Prostate gland (tissue), 2 donors: ENCODE results near the gene CDK14. TPM values are rescaled to one million over a fixed set of nuclear protein-coding genes. Genes with fewer than 3 reads are reported as not detected.
"Not testable (repeated sequence)": the region's sequence is repeated elsewhere in the genome, so short reads cannot be mapped to it uniquely, and the experiment has no call there.

ENCODE experiments used
- DNase-seq: peaks from one replicate; pipeline ENCODE4 v3.0.0-alpha.2; 2019; ENCODE audit warnings: low spot score
- H3K27ac ChIP-seq, 2 donors: fragments of 200-600 bp; sonication (generic); 2 replicates each; pipeline ENCODE4 v1.5.1; 2017 to 2019
- H3K27me3 ChIP-seq: fragments of 200-600 bp; sonication (generic); replicated peaks from 2 replicates; pipeline ENCODE4 v1.5.1; 2019; ENCODE audit not compliant: insufficient read depth
- H3K36me3 ChIP-seq, 2 donors: fragments of 200-600 bp; sonication (generic); 1 replicate in 1 of 2; 2 replicates in 1 of 2; pipeline versions ENCODE4 v1.5.1 to v1.8.1; 2017 to 2019
- H3K4me1 ChIP-seq: fragments of 200-600 bp; sonication (generic); replicated peaks from 2 replicates; pipeline ENCODE4 v1.5.1; 2019
- H3K4me3 ChIP-seq, 2 donors: fragments of 200-600 bp; sonication (generic); 2 replicates each; pipeline ENCODE4 v1.5.1; 2017 to 2019
- H3K9me3 ChIP-seq: fragments of 200-600 bp; sonication (generic); 2 replicates; pipeline ENCODE4 v1.5.1; 2017
- CTCF ChIP-seq, 4 experiments: fragments of 200-600 bp in 2 of 4; fragments of 450-650 bp in 2 of 4; sonication (generic) in 2 of 4; IDR thresholded peaks; 1 replicate in 3 of 4; 2 replicates in 1 of 4; pipeline ENCODE4 v1.5.1; 2016 to 2019; ENCODE audit warnings: antibody characterized with exemption in 4 of 4, mild to moderate bottlenecking in 2 of 4, moderate library complexity in 2 of 4
- POLR2A ChIP-seq: fragments of 450-650 bp; IDR thresholded peaks from one replicate; pipeline ENCODE4 v1.6.1; 2016; ENCODE audit warnings: antibody characterized with exemption, mild to moderate bottlenecking
- POLR2AphosphoS5 ChIP-seq: sonication (generic); formaldehyde crosslinking; IDR thresholded peaks from one replicate; pipeline ENCODE4 v1.6.1; 2017; ENCODE audit warnings: antibody characterized with exemption
- WGBS: methylation state at CpG from one replicate; pipeline ENCODE4 v1.1.5; 2018; 5-methylcytosine and 5-hydroxymethylcytosine counted together
- intact Hi-C: fragments of 100-400 bp; cut with DNase I; formaldehyde crosslinking; loops from one replicate; pipeline ENCODE4 v1.14.2; 2022
- total RNA-seq, 2 donors: library from RNA; depleted of rRNA; stranded (reverse); fragments of >200 nt; gene quantifications; one replicate each; pipeline ENCODE4 v1.1.0, GENCODE V29; 2016

Gene CDK14
- total RNA-seq, 2 donors from 2014 or later: 13.7 to 20.7 TPM

DNA sequence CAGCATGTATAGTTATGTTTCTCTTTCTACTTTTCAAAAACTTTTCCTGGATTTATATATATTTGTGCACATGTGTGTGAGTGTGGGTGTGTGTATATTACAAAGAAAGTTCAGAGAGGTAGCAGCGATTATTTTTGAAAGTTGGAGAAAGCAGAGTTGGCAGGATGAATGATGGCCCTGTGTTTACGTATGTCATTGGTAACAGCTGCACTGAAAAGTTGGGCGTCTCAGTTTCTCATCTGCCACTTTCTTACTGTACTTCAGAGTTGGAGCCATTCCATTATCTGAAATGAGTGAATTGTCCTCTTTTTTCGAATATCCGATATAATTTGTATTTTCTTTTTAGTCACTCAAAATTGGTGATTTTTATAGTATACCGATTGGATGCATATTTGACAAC lies 172.2 kb downstream of the CDK14 start:
- intact Hi-C loops: no loop called here
- H3K27me3 ChIP-seq: no peaks in the 10 kb centered on the region
- H3K4me3 ChIP-seq: no peak overlapping the region
- WGBS: 79% methylated on average over 6 of the region's 6 CpGs
- no peaks in the 10 kb centered on the region for H3K36me3 ChIP-seq
- no peak overlapping the region for H3K27ac ChIP-seq
- no peak for DNase-seq
- no peaks in the 10 kb centered on the region for H3K9me3 ChIP-seq
- no peaks in the 10 kb centered on the region for H3K4me1 ChIP-seq
- TF ChIP-seq POLR2AphosphoS5: no peak
- no peak for TF ChIP-seq POLR2A
- TF ChIP-seq CTCF (IDR thresholded peaks at IDR 0.05): no peak

- DNase-seq: no peak
- no peaks in the 10 kb centered on the region for H3K36me3 ChIP-seq
- no peaks in the 10 kb centered on the region for H3K27me3 ChIP-seq
- no peaks in the 10 kb centered on the region for H3K9me3 ChIP-seq
- H3K4me3 ChIP-seq: no peak overlapping the region
- intact Hi-C loops: no loop called here
- H3K4me1 ChIP-seq: no peaks in the 10 kb centered on the region
- H3K27ac ChIP-seq: no peak overlapping the region
- no peak for TF ChIP-seq POLR2A
Measured at GRCh38 chr7:90769036-90769435, 172.9 kb downstream of the CDK14 start.

GRCh38 chr7:90769566-90769965 lies 173.4 kb downstream of the CDK14 start:
- intact Hi-C loops, H3K36me3 ChIP-seq, H3K4me3 ChIP-seq, H3K9me3 ChIP-seq, H3K27ac ChIP-seq, DNase-seq, H3K4me1 ChIP-seq, H3K27me3 ChIP-seq: not testable (repeated sequence)
- WGBS: 93% methylated on average over 5 of the region's 5 CpGs

- intact Hi-C loops: no loop called here
Measured at GRCh38 chr7:90771281-90771680, 175.2 kb downstream of the CDK14 start.

GRCh38 chr7:90772410-90772809 lies 176.3 kb downstream of the CDK14 start:
- Histone ChIP-seq H3K4me1 (no peaks in the 10 kb centered on the region), H3K9me3 (no peaks in the 10 kb centered on the region), H3K27me3 (no peaks in the 10 kb centered on the region), H3K4me3 (no peak overlapping the region), H3K36me3 (no peaks in the 10 kb centered on the region), H3K27ac (no peak overlapping the region)
- TF ChIP-seq CTCF (IDR thresholded peaks at IDR 0.05): no peak
- no peak for TF ChIP-seq POLR2AphosphoS5
- no peak for TF ChIP-seq POLR2A
- no peak for DNase-seq
- intact Hi-C loops: no loop called here
- 91% methylated on average over 6 of the region's 6 CpGs for whole genome bisulfite sequencing

More at GRCh38 chr7:90771281-90771680, 175.2 kb downstream of the CDK14 start:
- no peaks in the 10 kb centered on the region for H3K27me3 ChIP-seq
- no peak for DNase-seq
- no peaks in the 10 kb centered on the region for H3K9me3 ChIP-seq
- H3K4me3 ChIP-seq: no peak overlapping the region
- H3K4me1 ChIP-seq: no peaks in the 10 kb centered on the region
- H3K27ac ChIP-seq: no peak overlapping the region
- H3K36me3 ChIP-seq: no peaks in the 10 kb centered on the region
- WGBS: 84% methylated on average over 2 of the region's 2 CpGs
- no peak for TF ChIP-seq POLR2A

DNA sequence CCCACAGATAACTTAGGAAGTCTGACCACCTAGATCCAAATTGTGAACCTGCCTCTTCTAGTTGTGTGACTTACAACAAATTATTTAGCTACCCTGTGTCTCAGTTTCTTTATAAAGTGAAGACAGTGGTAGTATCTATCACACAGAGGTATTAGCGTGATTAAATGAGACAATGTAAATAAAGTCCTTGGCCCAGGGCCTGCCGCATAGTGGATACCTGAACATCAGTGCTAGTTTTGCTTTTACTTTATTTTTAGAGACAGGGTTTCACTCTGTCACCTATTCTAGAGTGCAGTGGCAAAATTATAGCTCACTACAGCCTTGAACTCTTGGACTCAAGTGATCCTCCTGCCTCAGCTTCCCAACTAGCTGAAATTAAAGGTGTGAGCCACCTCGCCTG lies 177.1 kb downstream of the CDK14 start:
- no peaks in the 10 kb centered on the region for H3K27me3 ChIP-seq
- no peaks in the 10 kb centered on the region for H3K4me1 ChIP-seq
- 94% methylated on average over 3 of the region's 3 CpGs for WGBS
- H3K9me3 ChIP-seq: no peaks in the 10 kb centered on the region
- no peak overlapping the region for H3K4me3 ChIP-seq
- no peak for DNase-seq
- H3K27ac ChIP-seq: no peak overlapping the region
- no peak for TF ChIP-seq POLR2A
- no peak for TF ChIP-seq CTCF (IDR thresholded peaks at IDR 0.05)
- no peak for TF ChIP-seq POLR2AphosphoS5
- H3K36me3 ChIP-seq: no peaks in the 10 kb centered on the region
- intact Hi-C loops: no loop called here
